ENCODE data around the gene ZDHHC24.
"Not testable (repeated sequence)": the region's sequence is repeated elsewhere in the genome, so short reads cannot be mapped to it uniquely, and the experiment has no call there.

ZDHHC24 gene

DNA sequence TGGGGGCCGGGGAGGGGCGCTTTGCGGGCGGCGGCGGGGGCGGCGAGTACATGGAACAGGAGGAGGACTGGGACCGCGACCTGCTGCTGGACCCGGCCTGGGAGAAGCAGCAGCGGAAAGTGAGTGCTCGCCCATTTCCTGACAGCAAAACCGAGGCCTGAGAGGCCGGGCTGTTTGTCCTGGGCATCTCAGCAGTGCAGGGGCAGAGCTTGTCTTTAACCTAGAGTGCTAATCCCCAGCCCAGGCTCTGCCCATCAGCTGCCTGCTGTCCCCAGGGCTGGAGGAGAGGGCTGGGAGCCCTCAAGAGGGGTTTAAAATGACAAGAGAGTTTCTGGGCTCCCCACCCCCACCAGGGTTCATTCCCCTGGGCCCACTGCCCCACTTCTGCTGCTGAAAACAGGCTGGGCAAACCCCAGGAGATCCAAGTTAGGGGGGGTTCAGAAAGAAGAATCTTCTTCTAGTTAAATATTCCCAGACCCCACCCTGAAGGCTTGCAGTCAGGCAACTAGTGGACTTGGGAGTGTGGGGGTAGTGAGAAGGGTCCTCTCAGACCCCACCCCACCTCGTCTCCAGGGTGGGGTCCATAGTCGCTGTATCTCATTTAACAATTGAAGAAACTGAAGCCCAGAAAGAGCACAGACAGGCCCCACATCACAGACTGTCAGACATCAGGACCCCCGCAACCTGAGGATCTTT, 1.3 kb upstream of the ZDHHC24 start:
- DNase-seq (ENCODE audit: low read depth) = no peak
- H3K4me3 ChIP-seq (ENCODE audit: low read depth, low read length) = peak overlapping the region; percentile 89
- TF ChIP-seq, protein P1, sequence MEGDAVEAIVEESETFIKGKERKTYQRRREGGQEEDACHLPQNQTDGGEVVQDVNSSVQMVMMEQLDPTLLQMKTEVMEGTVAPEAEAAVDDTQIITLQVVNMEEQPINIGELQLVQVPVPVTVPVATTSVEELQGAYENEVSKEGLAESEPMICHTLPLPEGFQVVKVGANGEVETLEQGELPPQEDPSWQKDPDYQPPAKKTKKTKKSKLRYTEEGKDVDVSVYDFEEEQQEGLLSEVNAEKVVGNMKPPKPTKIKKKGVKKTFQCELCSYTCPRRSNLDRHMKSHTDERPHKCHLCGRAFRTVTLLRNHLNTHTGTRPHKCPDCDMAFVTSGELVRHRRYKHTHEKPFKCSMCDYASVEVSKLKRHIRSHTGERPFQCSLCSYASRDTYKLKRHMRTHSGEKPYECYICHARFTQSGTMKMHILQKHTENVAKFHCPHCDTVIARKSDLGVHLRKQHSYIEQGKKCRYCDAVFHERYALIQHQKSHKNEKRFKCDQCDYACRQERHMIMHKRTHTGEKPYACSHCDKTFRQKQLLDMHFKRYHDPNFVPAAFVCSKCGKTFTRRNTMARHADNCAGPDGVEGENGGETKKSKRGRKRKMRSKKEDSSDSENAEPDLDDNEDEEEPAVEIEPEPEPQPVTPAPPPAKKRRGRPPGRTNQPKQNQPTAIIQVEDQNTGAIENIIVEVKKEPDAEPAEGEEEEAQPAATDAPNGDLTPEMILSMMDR (IDR thresholded peaks at IDR 0.05; ENCODE audit: low read depth, low read length, missing control alignments) = no peak

- DNase-seq (ENCODE audit: low read depth) = no peak
- TF ChIP-seq, protein P1 (IDR thresholded peaks at IDR 0.05; ENCODE audit: low read depth, low read length, missing control alignments) = no peak
- H3K4me3 ChIP-seq (ENCODE audit: low read depth, low read length) = peak within 1 kb of the TSS; percentile 89
Observed at GRCh38 chr11:66546368-66546965, 619 bp upstream of the ZDHHC24 start, which contains the start of gene ACTN3. ACTN3 (plus strand) TSS chr11:66546903; CDS start chr11:66546938, 35 bp downstream.

GRCh38 chr11:66544952-66545351, 896 bp downstream of the ZDHHC24 start:
- DNase-seq (ENCODE audit: low read depth) = not testable (repeated sequence)
- peak overlapping the region; percentile 89 for H3K4me3 ChIP-seq (ENCODE audit: low read depth, low read length)

GRCh38 chr11:66543263-66544107, 2.4 kb downstream of the ZDHHC24 start:
- TF ChIP-seq, protein P1 (IDR thresholded peaks at IDR 0.05; ENCODE audit: low read depth, low read length, missing control alignments) = peak; percentile 43
- H3K4me3 ChIP-seq (ENCODE audit: low read depth, low read length) = no peak overlapping the region
- DNase-seq (ENCODE audit: low read depth) = no peak

DNA sequence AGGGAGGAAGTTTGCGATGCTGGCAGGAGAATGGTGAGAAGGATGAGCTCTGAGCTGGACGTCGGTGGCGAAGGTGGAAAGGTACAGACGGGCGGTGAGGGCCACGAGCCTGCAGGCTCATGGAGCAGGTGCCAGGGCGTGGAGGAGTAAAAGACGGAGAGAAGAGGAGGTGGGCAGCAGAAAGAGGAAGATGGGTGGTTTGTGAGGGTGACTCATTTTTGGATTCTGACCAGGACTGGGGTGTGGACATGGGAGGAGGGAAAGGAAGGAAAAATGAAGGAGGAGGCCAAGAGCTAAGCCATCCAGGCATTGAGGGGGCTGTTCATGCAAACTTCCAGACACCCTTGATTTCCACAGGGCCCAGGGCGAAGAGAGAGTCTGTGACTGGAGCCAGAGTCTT, 3.5 kb downstream of the ZDHHC24 start:
- TF ChIP-seq, protein P1 (IDR thresholded peaks at IDR 0.05; ENCODE audit: low read depth, low read length, missing control alignments) = no peak
- H3K4me3 ChIP-seq (ENCODE audit: low read depth, low read length) = no peak overlapping the region
- no peak for DNase-seq (ENCODE audit: low read depth)

DNA sequence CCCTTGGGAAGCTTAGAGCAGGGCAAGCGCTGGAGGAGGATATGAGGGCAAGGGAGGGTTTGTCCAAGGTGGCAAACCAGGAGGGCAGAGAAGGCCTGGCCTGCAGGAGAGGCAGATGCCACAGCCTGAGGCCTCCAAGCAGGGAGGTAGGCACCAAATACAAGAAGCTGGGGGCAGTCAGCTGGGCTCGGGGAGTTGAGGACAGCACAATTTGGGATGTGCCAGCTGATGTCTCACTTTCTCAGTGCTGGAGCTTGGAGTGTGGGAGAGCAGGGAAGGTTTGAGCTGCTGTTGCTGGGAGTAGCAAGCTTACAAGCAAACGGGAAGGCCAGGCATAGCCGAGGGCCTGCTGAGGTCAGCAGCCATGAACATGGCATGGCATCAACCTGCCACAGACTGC, 4.0 kb downstream of the ZDHHC24 start:
- DNase-seq (ENCODE audit: low read depth) = no peak
- no peak overlapping the region for H3K4me3 ChIP-seq (ENCODE audit: low read depth, low read length)
- TF ChIP-seq, protein P1 (IDR thresholded peaks at IDR 0.05; ENCODE audit: low read depth, low read length, missing control alignments) = no peak

GRCh38 chr11:66540598-66540997, 5.2 kb downstream of the ZDHHC24 start:
- not testable (repeated sequence) for H3K4me3 ChIP-seq (ENCODE audit: low read depth, low read length); DNase-seq (ENCODE audit: low read depth)

Measured in GM12864 (cell line).